Neural cell (in vitro differentiated cells): Measurements from ENCODE around the gene S100A5. TPM values are rescaled to one million over a fixed set of nuclear protein-coding genes. Genes with fewer than 3 reads are reported as not detected.

Experiments
- H2AFZ ChIP-seq: fragments of 200-600, 300-800 bp; sonication (generic), shearing (Covaris generic); 2 replicates; pipeline ENCODE4 v1.6.0; 2014; ENCODE audit warnings: low read depth, mild to moderate bottlenecking, antibody characterized with exemption, low read length, moderate library complexity
- H3F3A ChIP-seq: fragments of 200-600 bp; shearing (Covaris generic); 2 replicates; pipeline ENCODE4 v1.6.1; 2016; ENCODE audit warnings: mild to moderate bottlenecking, moderate library complexity, mixed read lengths, antibody characterized with exemption, low read length; ENCODE audit not compliant: insufficient read depth, poor library complexity, severe bottlenecking
- H3K27ac ChIP-seq: fragments of 200-600, 300-800 bp; sonication (generic), shearing (Covaris generic); 2 replicates; pipeline ENCODE4 v1.5.1; 2014; ENCODE audit warnings: mild to moderate bottlenecking, low read length, moderate library complexity
- H3K27me3 ChIP-seq: fragments of 300-800, 200-600 bp; sonication (generic), shearing (Covaris generic); 2 replicates; pipeline ENCODE4 v1.6.0; 2014; ENCODE audit warnings: mild to moderate bottlenecking, low read depth, low read length, moderate library complexity; ENCODE audit not compliant: insufficient read depth
- H3K36me3 ChIP-seq: fragments of 300-800, 200-600 bp; sonication (generic), shearing (Covaris generic); 2 replicates; pipeline ENCODE4 v1.5.1; 2014; ENCODE audit warnings: mild to moderate bottlenecking, antibody characterized with exemption, low read length, moderate library complexity; ENCODE audit not compliant: insufficient read depth
- H3K4me2 ChIP-seq: fragments of 300-800, 200-600 bp; sonication (generic), shearing (Covaris generic); 2 replicates; pipeline ENCODE4 v1.6.0; 2014; ENCODE audit warnings: mild to moderate bottlenecking, low read length
- H3K4me3 ChIP-seq: fragments of 300-800, 200-600 bp; sonication (generic), shearing (Covaris generic); 2 replicates; pipeline ENCODE4 v1.5.1; 2014; ENCODE audit warnings: mild to moderate bottlenecking, low read length, moderate library complexity
- H3K79me2 ChIP-seq: fragments of 200-600 bp; shearing (Covaris generic); replicated peaks from 2 replicates; pipeline ENCODE4 v1.6.0; 2014; ENCODE audit warnings: mild to moderate bottlenecking, low read length, moderate library complexity; ENCODE audit not compliant: insufficient read depth
- H3K9ac ChIP-seq: fragments of 300-800, 200-600 bp; sonication (generic), shearing (Covaris generic); 2 replicates; pipeline ENCODE4 v1.6.1; 2016; ENCODE audit warnings: mild to moderate bottlenecking, low read length, mixed read lengths
- H3K9me2 ChIP-seq: fragments of 200-600 bp; shearing (Covaris generic); 2 replicates; pipeline ENCODE4 v1.6.1; 2016; ENCODE audit warnings: mild to moderate bottlenecking, low read length, mixed read lengths; ENCODE audit not compliant: insufficient read depth
- H3K9me3 ChIP-seq: fragments of 200-600, 300-800 bp; sonication (generic), shearing (Covaris generic); 2 replicates; pipeline ENCODE4 v1.6.1; 2016; ENCODE audit warnings: mild to moderate bottlenecking, mixed run types, low read length, moderate library complexity, mixed read lengths
- H4K20me1 ChIP-seq: fragments of 200-600 bp; shearing (Covaris generic); 2 replicates; pipeline ENCODE4 v1.6.1; 2016; ENCODE audit warnings: mild to moderate bottlenecking, mixed run types; ENCODE audit not compliant: insufficient read depth
- CTCF ChIP-seq: fragments of 450-650 bp; IDR thresholded peaks from 2 replicates; pipeline ENCODE4 v1.5.1; 2014; ENCODE audit warnings: antibody characterized with exemption, mild to moderate bottlenecking, moderate library complexity; ENCODE audit not compliant: poor library complexity, severe bottlenecking
- EP300 ChIP-seq: fragments of 450-650 bp; conservative IDR thresholded peaks from 2 replicates; pipeline ENCODE4 v1.6.1; 2014; ENCODE audit warnings: antibody characterized with exemption, mild to moderate bottlenecking, moderate library complexity; ENCODE audit not compliant: poor library complexity, severe bottlenecking
- EZH2 ChIP-seq: fragments of 200-600, 300-800 bp; shearing (Covaris generic), sonication (generic); IDR thresholded peaks from 2 replicates; pipeline ENCODE4 v1.6.1; 2014; ENCODE audit warnings: antibody characterized with exemption, low read length, borderline replicate concordance, mild to moderate bottlenecking; ENCODE audit not compliant: insufficient read depth, poor library complexity, severe bottlenecking
- MXI1 ChIP-seq: fragments of 450-650 bp; conservative IDR thresholded peaks from 2 replicates; pipeline ENCODE4 v1.6.1; 2014; ENCODE audit warnings: antibody characterized with exemption, mild to moderate bottlenecking; ENCODE audit not compliant: poor library complexity, severe bottlenecking
- POLR2AphosphoS5 ChIP-seq: IDR thresholded peaks from 2 replicates; pipeline ENCODE4 v1.6.1; 2012
- RAD21 ChIP-seq: fragments of 450-650 bp; conservative IDR thresholded peaks from 2 replicates; pipeline ENCODE4 v1.6.1; 2014; ENCODE audit warnings: antibody characterized with exemption, mild to moderate bottlenecking, moderate library complexity
- SMC3 ChIP-seq: fragments of 450-650 bp; conservative IDR thresholded peaks from 2 replicates; pipeline ENCODE4 v1.6.1; 2014; ENCODE audit warnings: antibody characterized with exemption, mild to moderate bottlenecking, moderate library complexity; ENCODE audit not compliant: poor library complexity
- TAF1 ChIP-seq: IDR thresholded peaks from 2 replicates; pipeline ENCODE4 v1.6.1; 2012; ENCODE audit warnings: low read depth
- polyA plus RNA-seq: library from polyadenylated mRNA; depleted of rRNA; stranded (reverse); fragments of >200 nt; gene quantifications from 2 replicates; pipeline ENCODE4 v1.2.3, GENCODE V29; 2014
- TF ChIP-seq, protein P1 (sequence below): IDR thresholded peaks from 2 replicates; pipeline ENCODE4 v1.6.1; 2012; ENCODE audit warnings: borderline replicate concordance

Gene S100A5
- polyA plus RNA-seq, 1 donor from 2014 or later = not detected

- TF ChIP-seq MXI1 (no peak), RAD21 (no peak), EZH2 (no peak), TAF1 (no peak), SMC3 (no peak), EP300 (no peak), CTCF (no peak), POLR2AphosphoS5 (no peak)
- TF ChIP-seq, protein P1, sequence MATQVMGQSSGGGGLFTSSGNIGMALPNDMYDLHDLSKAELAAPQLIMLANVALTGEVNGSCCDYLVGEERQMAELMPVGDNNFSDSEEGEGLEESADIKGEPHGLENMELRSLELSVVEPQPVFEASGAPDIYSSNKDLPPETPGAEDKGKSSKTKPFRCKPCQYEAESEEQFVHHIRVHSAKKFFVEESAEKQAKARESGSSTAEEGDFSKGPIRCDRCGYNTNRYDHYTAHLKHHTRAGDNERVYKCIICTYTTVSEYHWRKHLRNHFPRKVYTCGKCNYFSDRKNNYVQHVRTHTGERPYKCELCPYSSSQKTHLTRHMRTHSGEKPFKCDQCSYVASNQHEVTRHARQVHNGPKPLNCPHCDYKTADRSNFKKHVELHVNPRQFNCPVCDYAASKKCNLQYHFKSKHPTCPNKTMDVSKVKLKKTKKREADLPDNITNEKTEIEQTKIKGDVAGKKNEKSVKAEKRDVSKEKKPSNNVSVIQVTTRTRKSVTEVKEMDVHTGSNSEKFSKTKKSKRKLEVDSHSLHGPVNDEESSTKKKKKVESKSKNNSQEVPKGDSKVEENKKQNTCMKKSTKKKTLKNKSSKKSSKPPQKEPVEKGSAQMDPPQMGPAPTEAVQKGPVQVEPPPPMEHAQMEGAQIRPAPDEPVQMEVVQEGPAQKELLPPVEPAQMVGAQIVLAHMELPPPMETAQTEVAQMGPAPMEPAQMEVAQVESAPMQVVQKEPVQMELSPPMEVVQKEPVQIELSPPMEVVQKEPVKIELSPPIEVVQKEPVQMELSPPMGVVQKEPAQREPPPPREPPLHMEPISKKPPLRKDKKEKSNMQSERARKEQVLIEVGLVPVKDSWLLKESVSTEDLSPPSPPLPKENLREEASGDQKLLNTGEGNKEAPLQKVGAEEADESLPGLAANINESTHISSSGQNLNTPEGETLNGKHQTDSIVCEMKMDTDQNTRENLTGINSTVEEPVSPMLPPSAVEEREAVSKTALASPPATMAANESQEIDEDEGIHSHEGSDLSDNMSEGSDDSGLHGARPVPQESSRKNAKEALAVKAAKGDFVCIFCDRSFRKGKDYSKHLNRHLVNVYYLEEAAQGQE = no peak
- H3K4me2 ChIP-seq = no peak overlapping the region
- no peaks in the 10 kb centered on the region for H3K27me3 ChIP-seq
- no peaks in the 10 kb centered on the region for H4K20me1 ChIP-seq
- no peaks in the 10 kb centered on the region for H3K79me2 ChIP-seq
- H3K4me3 ChIP-seq = no peak overlapping the region
- no peaks in the 10 kb centered on the region for H3K9me2 ChIP-seq
- no peaks in the 10 kb centered on the region for H3K9me3 ChIP-seq
- H2AFZ ChIP-seq = no peak overlapping the region
- H3K27ac ChIP-seq = no peak overlapping the region
- no peaks in the 10 kb centered on the region for H3F3A ChIP-seq
- no peaks in the 10 kb centered on the region for H3K36me3 ChIP-seq
- H3K9ac ChIP-seq = no peak overlapping the region
Observed at GRCh38 chr1:153543736-153544135, 3.0 kb upstream of the S100A5 start.

DNA sequence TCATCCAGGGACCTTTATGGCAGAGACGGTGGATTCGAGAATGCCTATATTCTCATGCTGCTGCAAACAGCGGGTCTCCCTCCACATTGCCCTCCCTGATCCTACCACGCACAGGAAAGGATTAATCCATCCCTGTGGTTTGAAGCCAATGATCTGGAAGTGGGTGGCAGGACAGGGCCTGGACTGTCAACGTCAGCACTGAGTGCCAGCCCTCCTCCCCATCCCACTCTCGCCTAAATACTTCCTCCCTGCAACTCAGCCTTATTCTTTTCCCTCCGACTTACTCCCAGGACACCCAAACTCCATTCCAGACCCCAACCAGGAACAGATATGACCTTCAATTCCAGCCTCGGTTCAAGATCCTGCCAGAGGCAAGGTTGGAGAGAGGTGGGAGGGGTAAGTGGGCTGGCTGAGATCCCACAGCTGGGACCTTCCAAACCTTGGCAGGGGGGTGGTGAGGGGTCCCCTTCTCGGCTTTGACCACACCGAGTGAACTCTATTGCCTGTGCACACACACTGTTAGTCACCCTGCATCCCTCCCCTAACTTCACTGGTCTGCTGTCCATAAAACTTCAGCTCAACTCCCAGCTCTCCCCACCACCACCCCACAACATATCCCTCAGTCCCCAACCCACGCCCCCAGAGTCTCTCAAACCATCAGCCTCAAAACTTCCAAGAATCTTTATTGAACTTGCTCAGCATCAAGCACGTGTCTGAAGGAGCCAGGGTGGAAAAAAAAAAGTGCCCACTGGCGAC, 2.4 kb upstream of the S100A5 start:
- Histone ChIP-seq H3K9ac (no peak overlapping the region), H3K36me3 (no peaks in the 10 kb centered on the region), H3K4me3 (no peak overlapping the region), H3K9me2 (no peaks in the 10 kb centered on the region), H3K9me3 (no peaks in the 10 kb centered on the region), H2AFZ (no peak overlapping the region), H3F3A (no peaks in the 10 kb centered on the region), H3K27me3 (no peaks in the 10 kb centered on the region), H3K27ac (no peak overlapping the region), H3K4me2 (no peak overlapping the region), H3K79me2 (no peaks in the 10 kb centered on the region), H4K20me1 (no peaks in the 10 kb centered on the region)
- TF ChIP-seq EP300 (no peak), POLR2AphosphoS5 (no peak), MXI1 (no peak), EZH2 (no peak), RAD21 (no peak), TAF1 (no peak), SMC3 (no peak), CTCF (no peak)
- TF ChIP-seq, protein P1 = no peak
